SK-N-SH (cell line): ENCODE data around the gene CHST11. TPM values are rescaled to one million over a fixed set of nuclear protein-coding genes. Genes with fewer than 3 reads are reported as not detected.

Source experiments
- CTCF ChIA-PET: fragments of 300-600, 350-600 bp; formaldehyde crosslinking; extraction: SDS; loops from one replicate; lab custom pipeline; 2021; lab: Yijun Ruan, JAX
- POLR2A ChIA-PET: fragments of 350-600 bp; sonication (Branson Sonifier 250); formaldehyde crosslinking; extraction: SDS; loops from one replicate; lab custom pipeline; 2020; ENCODE audit warnings: antibody characterized with exemption, inconsistent platforms; lab: Yijun Ruan, JAX
- DNase-seq: peaks from one replicate; pipeline ENCODE4 v3.0.0; 2012
- H2AFZ ChIP-seq: fragments of 200-600 bp; sonication (generic); 2 replicates; pipeline ENCODE4 v1.8.1; 2016; ENCODE audit warnings: antibody characterized with exemption, mild to moderate bottlenecking, low read depth
- H3F3A ChIP-seq: fragments of 200-600 bp; sonication (generic); replicated peaks from 2 replicates; pipeline ENCODE3; 2016; ENCODE audit warnings: antibody characterized with exemption, mild to moderate bottlenecking; ENCODE audit not compliant: insufficient read depth
- H3K27ac ChIP-seq, 2 experiments: fragments of 200-500 bp in 1 of 2; fragments of 200-600 bp in 1 of 2; sonication (Bioruptor generic) in 1 of 2; sonication (generic), shearing (Covaris generic) in 1 of 2; 2 replicates each; pipeline versions ENCODE4 v1.5.1 to v1.6.1; 2014 to 2016; ENCODE audit warnings: low read depth in 2 of 2, inconsistent platforms in 1 of 2, low read length in 1 of 2, mild to moderate bottlenecking in 1 of 2, mixed read lengths in 1 of 2
- H3K27me3 ChIP-seq: fragments of 200-600 bp; sonication (generic), shearing (Covaris generic); 2 replicates; pipeline ENCODE4 v1.6.1; 2016; ENCODE audit warnings: mixed run types; ENCODE audit not compliant: insufficient read depth
- H3K36me3 ChIP-seq, 2 experiments: fragments of 200-500 bp in 1 of 2; fragments of 200-600 bp in 1 of 2; sonication (Bioruptor generic) in 1 of 2; sonication (generic) in 1 of 2; replicated peaks in 1 of 2; 2 replicates each; pipeline versions ENCODE3 to v1.5.1; 2014 to 2016; ENCODE audit warnings: low read length in 1 of 2, mild to moderate bottlenecking in 1 of 2; ENCODE audit not compliant: insufficient read depth in 2 of 2, control insufficient read depth in 1 of 2
- H3K4me1 ChIP-seq, 2 experiments: fragments of 200-500 bp in 1 of 2; fragments of 200-600 bp in 1 of 2; sonication (Bioruptor generic) in 1 of 2; sonication (generic), shearing (Covaris generic) in 1 of 2; 2 replicates each; pipeline versions ENCODE4 v1.5.1 to v1.6.1; 2014 to 2016; ENCODE audit warnings: low read depth in 1 of 2, low read length in 1 of 2, mixed run types in 1 of 2; ENCODE audit not compliant: insufficient read depth in 2 of 2, control insufficient read depth in 1 of 2
- H3K4me2 ChIP-seq: fragments of 200-600 bp; sonication (generic), shearing (Covaris generic); 2 replicates; pipeline ENCODE4 v1.6.1; 2017; ENCODE audit warnings: mixed run types
- H3K4me3 ChIP-seq, 2 experiments: fragments of 200-500 bp in 1 of 2; fragments of 200-600 bp in 1 of 2; sonication (Bioruptor generic) in 1 of 2; sonication (generic), shearing (Covaris generic) in 1 of 2; 2 replicates each; pipeline versions ENCODE4 v1.5.1 to v1.8.1; 2014 to 2016; ENCODE audit warnings: low read depth in 2 of 2, inconsistent platforms in 1 of 2, low read length in 1 of 2, mild to moderate bottlenecking in 1 of 2, mixed read lengths in 1 of 2, moderate library complexity in 1 of 2
- H3K79me2 ChIP-seq: fragments of 200-600 bp; sonication (generic); 2 replicates; pipeline ENCODE4 v1.8.1; 2017; ENCODE audit warnings: mild to moderate bottlenecking; ENCODE audit not compliant: insufficient read depth
- H3K9ac ChIP-seq: fragments of 200-600 bp; sonication (generic); 2 replicates; pipeline ENCODE4 v1.6.1; 2017; ENCODE audit warnings: mixed run types
- H3K9me2 ChIP-seq: fragments of 200-600 bp; sonication (generic); 2 replicates; pipeline ENCODE4 v1.6.1; 2017; ENCODE audit warnings: mixed run types
- H3K9me3 ChIP-seq: fragments of 200-600 bp; sonication (generic); 2 replicates; pipeline ENCODE4 v1.6.1; 2017; ENCODE audit warnings: mixed run types, mild to moderate bottlenecking, moderate library complexity
- H4K20me1 ChIP-seq: fragments of 200-600 bp; sonication (generic); 2 replicates; pipeline ENCODE4 v1.6.1; 2017; ENCODE audit warnings: mild to moderate bottlenecking, mixed run types; ENCODE audit not compliant: insufficient read depth
- CHD2 ChIP-seq: fragments of 150-350 bp; IDR thresholded peaks from 2 replicates; pipeline ENCODE4 v1.6.1; 2018; ENCODE audit warnings: low read length; ENCODE audit not compliant: partially characterized antibody
- EZH2phosphoT487 ChIP-seq: fragments of 200-600 bp; sonication (generic); IDR thresholded peaks from 2 replicates; pipeline ENCODE4 v1.6.1; 2017; ENCODE audit warnings: low read depth, mixed run types, mild to moderate bottlenecking, antibody characterized with exemption, moderate library complexity, borderline replicate concordance
- FOSL2 ChIP-seq: IDR thresholded peaks from 2 replicates; pipeline ENCODE4 v1.4.0; 2012; ENCODE audit warnings: low read depth, mild to moderate bottlenecking, moderate library complexity, borderline replicate concordance
- JUND ChIP-seq: IDR thresholded peaks from 2 replicates; pipeline ENCODE4 v1.4.0; 2012
- MEF2A ChIP-seq: IDR thresholded peaks from 2 replicates; pipeline ENCODE4 v1.4.0; 2012; ENCODE audit warnings: low read depth, borderline replicate concordance
- NFIC ChIP-seq: IDR thresholded peaks from 2 replicates; pipeline ENCODE4 v1.4.0; 2012; ENCODE audit warnings: borderline replicate concordance
- POLR2AphosphoS5 ChIP-seq: IDR thresholded peaks from 2 replicates; pipeline ENCODE4 v1.6.1; 2012; ENCODE audit warnings: low read depth, low read length
- RXRA ChIP-seq: IDR thresholded peaks from 2 replicates; pipeline ENCODE4 v1.4.0; 2012; ENCODE audit warnings: low read depth, mild to moderate bottlenecking, borderline replicate concordance
- TCF12 ChIP-seq: IDR thresholded peaks from 2 replicates; pipeline ENCODE4 v1.4.0; 2012
- TEAD4 ChIP-seq: IDR thresholded peaks from 2 replicates; pipeline ENCODE4 v1.4.0; 2012; ENCODE audit warnings: mild to moderate bottlenecking, borderline replicate concordance; ENCODE audit not compliant: insufficient read depth
- YY1 ChIP-seq: IDR thresholded peaks from 2 replicates; pipeline ENCODE4 v1.4.0; 2012; ENCODE audit warnings: low read depth, mild to moderate bottlenecking
- WGBS: methylation state at CpG from one replicate; pipeline ENCODE4 v1.1.6; 2017; ENCODE audit warnings: low lambda C conversion rate; 5-methylcytosine and 5-hydroxymethylcytosine counted together
- polyA plus RNA-seq, 3 experiments: library from polyadenylated mRNA; depleted of rRNA; stranded (reverse); fragments of >200 nt; gene quantifications; 2 replicates each; pipeline ENCODE4 v1.2.3, GENCODE V29; 2012
- TF ChIP-seq, protein P1 (sequence below): IDR thresholded peaks from 2 replicates; pipeline ENCODE4; 2012
- TF ChIP-seq, protein P2 (sequence below): IDR thresholded peaks from 2 replicates; pipeline ENCODE4 v1.4.0; 2012; ENCODE audit warnings: low read depth, borderline replicate concordance
- TF ChIP-seq, protein P3 (sequence below): fragments of 150-350 bp; IDR thresholded peaks from 2 replicates; pipeline ENCODE4 v1.6.1; 2017; ENCODE audit warnings: antibody characterized with exemption, low read length, low read depth, borderline replicate concordance

The CHST11 gene
- polyA plus RNA-seq, 1 of the 3 experiments (the other 2 are of a cell fraction), result 18.6 TPM

DNA sequence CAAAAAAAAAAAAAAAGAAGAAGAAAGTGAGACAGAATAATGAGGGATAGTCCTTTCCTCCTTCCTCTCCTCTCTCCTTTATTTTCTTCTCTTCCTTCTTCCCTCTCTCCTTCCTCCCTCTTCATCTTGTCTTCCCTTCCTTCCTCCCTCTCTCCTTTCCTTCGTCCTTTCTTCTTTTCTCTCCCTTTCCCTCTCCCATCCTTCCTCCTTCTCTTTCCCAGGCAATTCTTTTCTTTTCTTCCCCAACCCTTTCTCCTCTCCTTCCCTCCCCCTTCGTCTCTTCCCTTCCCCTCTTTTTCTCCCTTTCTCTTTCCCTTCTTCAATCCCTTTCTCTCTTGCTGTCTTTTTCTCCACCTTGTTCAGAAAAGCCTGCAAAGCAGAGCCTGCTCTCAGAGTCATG is 3.6 kb upstream of the CHST11 start (continued):
- TF ChIP-seq FOSL2 (no peak), POLR2AphosphoS5 (no peak)
- TF ChIP-seq, all 33 proteins: peak for 0

DNA sequence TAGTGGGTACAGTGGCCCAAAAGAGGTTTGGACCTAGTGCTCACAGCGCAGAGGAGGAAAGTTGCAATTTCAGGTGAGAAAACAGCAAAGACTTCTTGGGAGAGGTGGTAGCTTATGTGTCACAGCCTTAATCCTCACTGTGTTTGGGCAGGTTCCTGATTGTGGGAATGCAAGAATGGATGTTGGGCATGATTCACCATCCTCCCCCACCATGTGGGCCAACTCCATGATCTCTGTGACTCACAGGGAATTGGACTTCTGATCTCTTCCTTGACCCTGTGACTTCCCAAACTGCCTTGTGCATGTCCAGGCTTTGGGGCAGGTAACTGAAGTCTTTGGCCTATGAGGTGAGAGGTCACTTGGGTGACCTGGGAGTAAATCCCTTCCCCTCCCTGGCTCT is 1.8 kb upstream of the CHST11 start:
- Histone ChIP-seq H3K79me2 (peaks cover 20% of the 10 kb centered on the region), H3K9me3 (no peaks in the 10 kb centered on the region), H3K27ac (no peak overlapping the region), H4K20me1 (no peaks in the 10 kb centered on the region), H3K36me3 (no peaks in the 10 kb centered on the region), H3K4me2 (peak overlapping the region; percentile 93; the same call in 1 of the 2 replicates), H3F3A (peaks cover 2% of the 10 kb centered on the region), H3K9me2 (no peaks in the 10 kb centered on the region), H3K4me3 (no peak overlapping the region), H3K4me1 (peaks cover 5 to 15% of the 10 kb centered on the region in 2 experiments; a peak in 1 of 4 replicates), H2AFZ (no peak overlapping the region), H3K9ac (no peak overlapping the region), H3K27me3 (no peaks in the 10 kb centered on the region)
- POLR2A ChIA-PET, result no interaction called here
- CTCF ChIA-PET, result no interaction called here
- TF ChIP-seq NFIC (no peak), CHD2 (no peak), JUND (peak; percentile 64), RXRA (0 out of 2 replicates have a peak, but pooled peaks have one; percentile 20), TEAD4 (no peak), EZH2phosphoT487 (no peak), MEF2A (no peak), FOSL2 (peak; percentile 76), YY1 (no peak), TCF12 (peak; percentile 37; the same call in 1 of the 2 replicates)
- TF ChIP-seq, protein P1, sequence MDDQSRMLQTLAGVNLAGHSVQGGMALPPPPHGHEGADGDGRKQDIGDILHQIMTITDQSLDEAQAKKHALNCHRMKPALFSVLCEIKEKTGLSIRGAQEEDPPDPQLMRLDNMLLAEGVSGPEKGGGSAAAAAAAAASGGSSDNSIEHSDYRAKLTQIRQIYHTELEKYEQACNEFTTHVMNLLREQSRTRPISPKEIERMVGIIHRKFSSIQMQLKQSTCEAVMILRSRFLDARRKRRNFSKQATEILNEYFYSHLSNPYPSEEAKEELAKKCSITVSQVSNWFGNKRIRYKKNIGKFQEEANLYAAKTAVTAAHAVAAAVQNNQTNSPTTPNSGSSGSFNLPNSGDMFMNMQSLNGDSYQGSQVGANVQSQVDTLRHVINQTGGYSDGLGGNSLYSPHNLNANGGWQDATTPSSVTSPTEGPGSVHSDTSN, result no peak
- TF ChIP-seq, protein P2, sequence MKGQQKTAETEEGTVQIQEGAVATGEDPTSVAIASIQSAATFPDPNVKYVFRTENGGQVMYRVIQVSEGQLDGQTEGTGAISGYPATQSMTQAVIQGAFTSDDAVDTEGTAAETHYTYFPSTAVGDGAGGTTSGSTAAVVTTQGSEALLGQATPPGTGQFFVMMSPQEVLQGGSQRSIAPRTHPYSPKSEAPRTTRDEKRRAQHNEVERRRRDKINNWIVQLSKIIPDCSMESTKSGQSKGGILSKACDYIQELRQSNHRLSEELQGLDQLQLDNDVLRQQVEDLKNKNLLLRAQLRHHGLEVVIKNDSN, result no peak
- TF ChIP-seq, protein P3, sequence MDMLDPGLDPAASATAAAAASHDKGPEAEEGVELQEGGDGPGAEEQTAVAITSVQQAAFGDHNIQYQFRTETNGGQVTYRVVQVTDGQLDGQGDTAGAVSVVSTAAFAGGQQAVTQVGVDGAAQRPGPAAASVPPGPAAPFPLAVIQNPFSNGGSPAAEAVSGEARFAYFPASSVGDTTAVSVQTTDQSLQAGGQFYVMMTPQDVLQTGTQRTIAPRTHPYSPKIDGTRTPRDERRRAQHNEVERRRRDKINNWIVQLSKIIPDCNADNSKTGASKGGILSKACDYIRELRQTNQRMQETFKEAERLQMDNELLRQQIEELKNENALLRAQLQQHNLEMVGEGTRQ, result no peak
- DNase-seq, result no peak
- 100% methylated on average over 1 of the region's 1 CpG for WGBS
